A549 (cell line): Measurements from ENCODE around the gene APOBEC3C.

Source experiments
- CTCF ChIP-seq: fragments of >200 bp; sonication (Bioruptor Twin); formaldehyde crosslinking; IDR thresholded peaks from 3 replicates; pipeline ENCODE4 v1.5.1; 2016
- HDAC2 ChIP-seq: fragments of 200-600 bp; sonication (generic); IDR thresholded peaks from 2 replicates; pipeline ENCODE4 v1.6.1; 2016
- JUN ChIP-seq, 2 experiments: fragments of >200 bp; sonication (Bioruptor Twin); formaldehyde crosslinking; IDR thresholded peaks; 2 replicates in 1 of 2; 3 replicates in 1 of 2; pipeline ENCODE4 v1.6.1; 2016 to 2017
- KDM1A ChIP-seq: fragments of 200-600 bp; sonication (generic); IDR thresholded peaks from 2 replicates; pipeline ENCODE4 v1.6.1; 2016; ENCODE audit warnings: low read depth, mild to moderate bottlenecking
- POLR2A ChIP-seq: IDR thresholded peaks from 2 replicates; pipeline ENCODE4 v1.6.1; 2012; ENCODE audit warnings: mild to moderate bottlenecking, low read length
- RFX5 ChIP-seq: fragments of 450-650 bp; IDR thresholded peaks from 2 replicates; pipeline ENCODE4 v1.7.1; 2014; ENCODE audit warnings: antibody characterized with exemption, mild to moderate bottlenecking, moderate library complexity
- ZC3H11A ChIP-seq: fragments of 450-650 bp; IDR thresholded peaks from 2 replicates; pipeline ENCODE4 v1.6.1; 2014; ENCODE audit warnings: antibody characterized with exemption, mild to moderate bottlenecking

GRCh38 chr22:38965614-38966379 lies 48.3 kb upstream of the APOBEC3C start:
- no peak for TF ChIP-seq CTCF
- TF ChIP-seq RFX5, result no peak
- no peak for TF ChIP-seq POLR2A
- TF ChIP-seq HDAC2, result no peak
- no peak for TF ChIP-seq ZC3H11A
- no peak for TF ChIP-seq JUN (IDR thresholded peaks at IDR 0.05)
- TF ChIP-seq KDM1A, result no peak
